ENCODE data around the gene GRIA1. TPM values are rescaled to one million over a fixed set of nuclear protein-coding genes. Genes with fewer than 3 reads are reported as not detected.

The GRIA1 gene
- total RNA-seq, 1 donor from 2014 or later: not detected

DNA sequence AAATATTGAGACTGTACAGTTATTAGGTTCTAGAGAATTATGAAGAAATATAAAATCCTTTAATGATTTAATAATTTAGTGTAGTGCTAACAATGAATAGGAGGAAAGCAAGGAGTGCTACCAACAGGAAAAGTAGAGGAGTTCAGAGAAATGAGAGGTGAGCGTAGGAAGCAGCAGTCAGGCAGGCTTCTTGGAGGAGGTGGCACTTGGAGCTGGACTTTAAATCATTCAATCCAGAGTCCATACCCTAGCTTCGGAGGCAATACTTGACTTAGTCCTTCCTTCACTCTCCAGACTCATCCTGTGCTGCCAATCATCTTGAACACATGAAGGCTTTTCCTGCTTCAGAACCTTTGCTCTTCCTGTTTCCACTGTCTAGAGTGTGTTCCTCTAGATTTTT, 254.3 kb downstream of the GRIA1 start:
- ATAC-seq: no peak

- ATAC-seq: no peak
Measured at GRCh38 chr5:153745778-153746395, 255.4 kb downstream of the GRIA1 start.

- ATAC-seq: no peak
Measured at GRCh38 chr5:153746440-153746839, 256.0 kb downstream of the GRIA1 start.

- ATAC-seq: no peak
Measured at GRCh38 chr5:153748823-153749222, 258.4 kb downstream of the GRIA1 start.

DNA sequence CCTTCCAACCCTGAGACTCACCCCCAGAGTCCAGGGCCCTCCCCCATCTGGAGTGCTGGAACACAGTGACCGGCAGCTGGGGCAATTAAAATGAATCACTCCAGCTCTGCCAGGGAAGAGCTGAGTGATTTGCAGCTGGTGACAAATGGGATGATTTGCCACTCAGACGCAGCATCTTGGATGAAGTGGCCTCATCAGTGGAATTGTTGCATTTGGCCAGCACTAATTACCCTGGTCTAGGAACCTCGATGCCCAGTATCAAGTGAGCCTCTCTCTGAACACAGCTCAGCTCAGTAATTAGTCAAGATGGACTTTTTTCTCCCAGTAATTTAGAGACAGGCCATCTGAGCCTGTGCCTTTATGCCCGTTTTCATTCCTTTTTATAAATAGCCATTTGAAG, 259.5 kb downstream of the GRIA1 start:
- ATAC-seq: no peak

GRCh38 chr5:153751251-153751650, 260.8 kb downstream of the GRIA1 start:
- ATAC-seq: no peak

DNA sequence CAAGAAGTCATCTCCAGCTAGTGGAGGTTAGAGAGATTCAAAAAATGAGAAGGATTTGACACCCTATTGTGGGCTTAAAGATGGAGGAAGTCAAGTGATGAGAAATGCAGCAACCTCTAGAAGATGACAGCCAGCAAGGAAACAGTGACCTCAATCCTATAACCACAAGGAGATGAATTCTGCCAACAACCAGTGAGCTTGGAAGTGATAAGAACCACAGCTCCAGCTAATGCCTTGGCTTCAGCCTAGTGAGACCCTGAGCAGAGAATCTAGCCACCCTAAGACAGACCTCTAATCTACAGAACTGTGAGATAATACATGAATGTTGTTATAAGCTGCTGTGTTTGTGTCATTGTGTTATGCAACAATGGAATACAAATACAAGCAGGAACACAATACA, 262.4 kb downstream of the GRIA1 start:
- ATAC-seq: no peak

GRCh38 chr5:153753645-153754432, 263.4 kb downstream of the GRIA1 start:
- peak; percentile 55 for ATAC-seq

DNA sequence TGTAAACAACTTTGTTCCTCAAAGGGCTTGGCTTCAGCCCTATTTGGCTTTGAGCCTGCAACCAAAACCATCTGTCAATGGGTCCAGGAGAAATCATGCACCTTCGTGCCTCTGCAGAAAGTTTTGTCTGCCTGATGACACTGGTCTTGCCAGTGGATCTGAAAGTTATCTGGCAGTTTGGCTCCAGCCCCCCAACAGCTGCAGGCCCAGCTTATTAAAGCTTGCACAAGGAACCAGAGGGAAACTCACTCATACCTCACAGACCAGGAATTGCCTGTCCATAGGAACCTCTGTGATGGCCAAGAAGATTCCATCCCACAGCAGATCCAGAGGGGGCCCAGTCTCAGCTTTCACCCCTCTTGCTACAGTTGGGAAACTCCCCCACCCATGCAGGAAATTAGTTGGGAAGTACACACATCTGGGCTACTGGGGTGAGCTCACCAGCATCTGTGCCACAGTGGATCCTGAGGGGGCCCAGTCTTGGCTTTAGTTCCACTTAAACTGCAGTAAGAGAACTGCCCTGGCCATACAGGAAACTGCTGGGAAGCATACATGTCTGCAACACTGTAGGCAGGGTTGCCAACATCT, 265.5 kb downstream of the GRIA1 start:
- ATAC-seq: no peak

DNA sequence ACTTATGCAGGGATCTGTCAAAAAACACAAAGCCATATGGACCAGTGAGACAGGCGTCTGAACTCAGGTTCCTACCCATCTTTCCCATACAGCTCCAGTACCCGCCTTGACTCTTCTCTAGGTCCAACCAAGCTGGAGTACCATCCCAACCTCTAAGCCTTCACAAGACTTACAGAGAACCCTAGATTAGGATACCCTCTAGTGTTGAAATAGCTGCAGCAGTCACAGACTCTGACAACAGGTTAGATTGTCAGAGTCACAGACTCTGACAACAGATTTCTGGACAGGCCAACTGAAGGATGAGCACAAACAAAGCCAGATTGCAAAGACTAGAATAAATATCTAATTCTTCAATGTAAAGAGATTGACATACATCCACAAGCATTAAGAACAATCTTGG, 266.1 kb downstream of the GRIA1 start:
- ATAC-seq: no peak

- ATAC-seq: no peak
Measured at GRCh38 chr5:153765987-153766386, 275.5 kb downstream of the GRIA1 start.

GRCh38 chr5:153767221-153768188, 277.0 kb downstream of the GRIA1 start:
- ATAC-seq: no peak

DNA sequence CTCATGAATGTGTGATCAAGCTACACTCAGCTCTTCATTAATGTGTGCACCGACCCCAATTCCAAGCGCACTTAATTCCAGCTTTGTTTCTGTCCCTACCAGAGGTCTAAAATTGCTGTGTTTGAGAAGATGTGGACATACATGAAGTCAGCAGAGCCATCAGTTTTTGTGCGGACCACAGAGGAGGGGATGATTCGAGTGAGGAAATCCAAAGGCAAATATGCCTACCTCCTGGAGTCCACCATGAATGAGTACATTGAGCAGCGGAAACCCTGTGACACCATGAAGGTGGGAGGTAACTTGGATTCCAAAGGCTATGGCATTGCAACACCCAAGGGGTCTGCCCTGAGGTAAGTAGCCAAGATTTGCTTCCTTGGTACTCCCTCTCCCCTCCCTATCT, 279.6 kb downstream of the GRIA1 start:
- no peak for ATAC-seq

DNA sequence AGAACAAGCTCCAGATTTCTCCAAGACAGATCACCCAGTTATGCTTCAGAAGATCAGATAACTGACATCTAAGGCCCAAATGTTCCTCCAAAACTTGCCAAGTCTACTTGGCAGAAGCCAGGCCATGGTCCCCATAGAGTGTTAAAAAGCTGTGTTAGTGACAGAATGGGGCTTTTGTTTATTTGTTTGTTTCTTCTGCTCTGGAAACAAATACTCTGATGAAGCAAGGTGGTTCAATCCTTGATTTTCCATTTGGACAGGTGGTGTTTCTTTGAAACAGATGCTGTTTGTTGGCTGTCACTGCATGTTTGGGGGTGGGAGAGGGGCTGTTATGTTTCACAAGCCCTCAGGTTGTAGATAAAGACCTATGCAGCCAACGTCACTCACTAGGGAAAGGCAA, 284.2 kb downstream of the GRIA1 start:
- ATAC-seq: no peak

DNA sequence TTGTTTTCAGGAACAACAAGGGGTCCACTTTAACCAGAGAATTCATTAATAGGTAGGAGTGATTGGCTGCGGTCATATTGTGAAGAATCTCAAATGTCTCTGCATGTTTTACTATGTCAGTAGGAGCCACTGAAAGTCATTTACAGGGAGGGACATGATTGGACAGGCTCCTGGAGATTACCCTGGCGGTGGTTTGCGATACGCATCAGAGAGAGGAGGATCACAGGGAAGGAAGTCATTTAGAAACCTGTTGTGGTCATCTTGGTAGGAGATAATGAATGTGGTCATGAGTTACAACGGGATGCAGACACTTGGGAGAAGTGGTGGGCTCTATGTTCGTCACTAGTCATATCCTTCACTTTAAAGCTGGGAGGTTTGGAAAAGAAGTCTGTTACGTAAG, 285.5 kb downstream of the GRIA1 start:
- no peak for ATAC-seq

DNA sequence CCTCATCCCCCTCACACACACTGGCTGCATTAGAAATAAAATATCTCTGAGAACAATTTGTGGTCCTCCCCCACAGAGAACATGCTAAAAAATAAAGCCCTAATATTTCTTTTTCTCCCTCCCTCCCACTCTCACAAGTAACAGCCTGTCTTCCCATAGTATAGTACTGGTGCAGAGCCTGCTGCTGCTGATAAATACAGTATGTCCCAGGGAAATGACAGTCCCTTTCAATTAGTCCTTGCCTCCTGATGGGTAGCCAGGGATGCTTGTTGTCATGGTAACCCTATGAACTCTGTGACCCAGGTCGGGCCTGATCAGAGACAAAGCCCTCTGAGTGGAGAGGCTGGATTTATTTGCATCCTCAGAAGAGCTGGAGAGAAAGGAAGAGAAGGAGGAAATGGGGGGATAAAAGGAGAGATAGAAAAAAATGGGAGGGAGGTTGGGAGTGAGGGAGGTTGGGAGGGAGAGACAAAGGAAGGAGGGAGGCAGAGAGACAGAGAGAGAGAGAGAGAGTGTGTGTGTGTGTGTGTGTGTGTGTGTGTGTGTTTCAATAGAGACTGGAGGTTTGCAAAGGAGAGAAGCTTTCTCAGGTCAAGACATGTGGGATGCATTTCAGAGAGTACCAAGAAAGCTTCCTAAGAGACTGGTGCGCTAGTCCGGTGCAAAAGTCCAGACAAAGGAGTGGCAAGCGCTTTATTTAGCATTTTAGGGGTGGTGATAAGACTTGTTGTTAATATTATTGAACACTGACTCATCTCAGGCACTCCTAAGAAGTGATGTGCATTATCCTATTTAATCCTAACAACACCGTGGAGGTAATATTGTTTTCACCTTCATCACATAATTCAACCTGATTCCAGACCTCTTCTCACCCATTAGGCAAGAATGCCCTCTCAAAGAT, 287.5 kb downstream of the GRIA1 start:
- ATAC-seq: no peak

DNA sequence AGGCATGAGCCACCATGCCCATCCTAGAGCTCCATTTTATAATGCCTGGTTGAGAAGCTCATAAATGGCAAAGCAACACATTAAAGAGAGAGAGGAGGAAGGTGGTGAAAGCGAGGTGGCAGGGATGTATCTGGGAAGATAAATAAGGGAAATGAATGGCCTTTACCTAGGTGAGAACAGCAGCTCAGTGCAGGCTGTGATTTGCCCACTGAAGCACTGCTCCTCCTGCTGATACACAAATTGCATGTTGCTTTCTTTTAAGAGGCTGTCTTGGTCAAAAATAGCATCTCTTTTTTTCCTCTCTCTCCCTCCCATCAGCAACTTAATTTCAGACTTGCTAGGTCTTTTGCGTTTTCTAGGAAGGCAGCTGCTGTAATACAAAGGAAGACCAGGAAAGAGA, 289.4 kb downstream of the GRIA1 start:
- no peak for ATAC-seq

GRCh38 chr5:153780876-153781705, 290.6 kb downstream of the GRIA1 start:
- ATAC-seq: no peak

GRCh38 chr5:153782589-153783361, 292.3 kb downstream of the GRIA1 start:
- ATAC-seq: no peak

DNA sequence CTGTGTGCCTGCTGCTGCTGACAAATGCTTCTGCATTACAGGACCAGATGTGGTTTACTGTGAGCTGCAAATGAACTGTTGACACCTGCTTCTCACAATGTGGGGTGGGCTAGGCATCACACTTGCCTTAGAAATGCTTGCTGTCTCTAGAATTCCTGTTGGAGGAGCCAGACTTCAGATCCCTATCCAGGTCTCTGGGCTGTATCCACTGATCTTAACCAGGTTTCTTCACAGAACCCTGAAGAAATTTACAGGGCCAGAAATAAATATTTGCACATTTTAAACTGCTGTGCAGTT, 292.8 kb downstream of the GRIA1 start:
- ATAC-seq: no peak

All from esophagus mucosa (tissue), 1 donor.